COLO668 (cell line): ENCODE results near the gene YY1.
A peak's percentile ranks its signal among the peaks of the same experiment; 100 is the strongest.

Experiments
- DNase-seq: peaks from one replicate; lab custom pipeline; 2025; ENCODE audit not compliant: unreplicated experiment; lab: John Stamatoyannopoulos, UW

YY1 gene

DNA sequence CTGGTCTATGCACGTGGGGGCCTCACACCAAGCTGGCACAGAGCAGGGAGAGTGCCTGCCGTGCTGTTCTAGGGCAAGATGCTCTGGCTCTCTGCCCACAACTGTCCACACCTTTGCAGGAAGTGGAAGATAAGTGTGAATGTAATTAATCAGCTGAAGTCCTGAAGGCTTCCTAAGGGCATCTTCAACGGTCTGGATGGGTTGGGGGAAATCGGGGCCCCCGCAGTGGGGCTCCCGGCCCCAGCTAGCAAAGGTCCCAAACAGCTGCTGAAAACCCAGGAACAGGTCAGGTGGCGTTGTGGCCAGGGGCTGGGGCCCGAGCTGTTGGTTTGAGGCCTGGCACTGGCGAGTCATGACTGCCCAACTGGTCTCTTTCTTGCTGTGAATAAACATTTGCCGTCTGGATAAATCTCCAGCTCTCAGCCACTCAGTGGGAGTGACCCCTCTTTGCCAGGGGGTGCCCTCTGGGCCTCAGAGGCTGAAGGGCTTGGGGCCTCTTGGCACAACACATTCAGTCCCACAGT is 74.0 kb downstream of the YY1 start:
- DNase-seq, result peak; percentile 55

DNA sequence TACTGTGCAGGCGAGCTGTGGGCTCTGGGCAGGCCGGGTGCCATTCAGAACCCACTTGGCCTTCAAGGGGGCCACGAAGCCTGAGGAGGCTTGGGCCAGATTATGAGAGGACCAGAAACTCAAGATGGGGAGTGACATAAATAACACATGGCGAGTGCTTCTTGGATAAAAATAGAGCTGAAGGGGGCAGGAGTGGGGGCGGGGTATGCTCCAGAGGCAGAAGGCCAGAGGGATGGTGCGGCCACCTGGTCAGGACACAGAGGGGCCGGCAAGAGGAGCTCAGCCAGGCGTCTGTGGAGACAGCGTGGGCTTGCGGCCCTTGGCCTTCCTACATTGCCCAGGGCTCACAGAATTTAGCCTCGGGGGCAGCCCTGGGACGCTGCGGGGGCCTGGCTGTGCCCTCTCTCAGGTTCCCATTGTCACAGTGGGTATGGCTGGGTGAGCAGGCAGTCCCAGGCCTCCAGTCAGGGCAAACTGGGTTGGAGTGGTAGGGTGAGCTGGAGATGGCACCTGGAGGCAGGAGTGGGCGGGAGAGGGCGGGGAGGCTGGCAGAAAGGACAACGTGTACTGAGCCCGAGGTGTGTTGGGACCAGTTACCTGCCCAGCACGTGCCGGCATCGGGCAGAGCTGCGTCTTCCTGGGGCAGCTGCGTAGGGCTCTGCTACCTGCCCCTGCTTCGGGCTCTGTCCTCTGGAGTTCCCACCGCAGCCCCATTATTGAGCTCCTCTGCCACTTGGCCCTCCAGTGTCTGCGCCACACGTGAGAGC is 74.7 kb downstream of the YY1 start:
- DNase-seq, result peak; percentile 29

DNA sequence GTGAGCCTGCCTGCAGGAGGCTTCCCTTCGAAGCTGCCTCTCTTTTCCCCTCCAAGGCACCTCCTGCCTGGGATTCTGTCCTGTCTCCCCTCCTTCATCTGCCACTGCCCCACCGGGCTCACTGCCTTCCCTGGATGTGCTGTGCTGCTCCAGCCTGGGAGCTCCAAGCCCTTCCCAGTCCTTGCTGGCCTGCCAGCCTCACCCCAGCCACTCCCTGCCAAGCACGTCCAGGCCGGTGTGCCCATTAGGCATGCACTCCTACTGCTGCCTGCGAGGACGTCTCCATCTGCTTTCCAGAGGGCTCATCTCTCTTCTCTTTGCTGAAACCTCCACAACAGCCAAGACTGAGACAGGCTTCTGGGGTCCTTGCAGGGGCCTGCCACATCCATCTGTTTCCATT is 75.8 kb downstream of the YY1 start:
- no peak for DNase-seq

DNA sequence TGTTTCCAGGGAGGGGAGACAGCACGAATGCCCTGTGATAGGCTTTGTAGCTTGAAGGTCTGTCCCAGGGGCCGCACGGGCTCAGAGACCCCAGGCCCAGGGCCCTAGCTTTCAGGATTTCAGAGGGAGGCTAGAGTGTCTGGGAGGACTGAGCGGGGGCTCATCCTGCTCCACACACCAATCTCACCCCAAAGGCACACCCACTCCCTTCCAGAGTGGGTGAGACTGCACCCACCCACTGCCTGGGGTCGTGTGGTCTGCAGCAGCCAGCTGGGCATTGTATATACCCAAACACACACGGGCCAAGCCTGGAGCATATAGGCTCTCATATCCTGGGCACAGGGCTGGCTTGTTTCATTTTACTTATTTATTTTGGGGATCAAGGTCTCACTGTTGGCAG is 78.4 kb downstream of the YY1 start:
- no peak for DNase-seq

DNA sequence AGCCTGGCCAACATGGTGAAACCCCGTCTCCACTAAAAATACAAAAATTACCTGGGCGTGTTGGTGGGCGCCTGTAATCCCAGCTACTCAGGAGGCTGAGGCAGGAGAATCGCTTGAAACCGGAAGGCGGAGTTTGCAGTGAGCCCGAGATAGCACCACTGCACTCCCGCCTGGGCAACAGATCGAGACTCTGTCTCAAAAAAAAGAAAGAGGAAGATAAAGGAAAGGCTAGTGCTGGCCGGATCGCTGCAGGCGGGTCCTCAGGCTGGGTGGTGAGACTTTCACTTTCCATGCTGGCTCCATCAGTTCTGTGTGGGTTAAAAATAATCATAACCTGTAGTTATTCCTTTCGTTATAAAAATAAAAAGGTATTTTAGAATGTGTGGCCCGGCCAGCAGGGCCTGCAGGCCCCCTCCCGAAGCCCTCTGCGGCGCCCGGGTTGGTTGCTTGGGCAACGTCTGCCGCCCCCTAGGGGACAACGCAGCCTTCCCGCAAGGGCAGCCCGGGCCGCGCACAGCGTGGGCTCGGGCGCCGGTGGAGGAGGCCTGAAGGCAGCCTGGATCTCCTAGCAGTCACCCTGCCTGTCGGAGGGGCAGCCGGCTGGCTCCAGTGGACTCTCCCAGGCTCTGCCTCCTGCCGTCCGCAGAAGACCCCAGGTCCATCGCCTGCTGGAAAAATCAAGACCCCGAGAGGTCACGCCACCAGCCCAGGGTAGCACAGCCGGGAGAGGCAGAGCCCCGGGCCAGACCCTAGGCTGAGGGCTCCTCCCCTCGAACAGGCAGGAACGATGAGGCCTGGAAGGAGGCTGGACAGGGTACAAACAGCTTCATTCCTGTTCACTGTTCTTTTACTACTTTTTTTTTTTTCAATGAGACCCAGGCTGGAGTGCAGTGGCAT is 79.2 kb downstream of the YY1 start:
- no peak for DNase-seq

DNA sequence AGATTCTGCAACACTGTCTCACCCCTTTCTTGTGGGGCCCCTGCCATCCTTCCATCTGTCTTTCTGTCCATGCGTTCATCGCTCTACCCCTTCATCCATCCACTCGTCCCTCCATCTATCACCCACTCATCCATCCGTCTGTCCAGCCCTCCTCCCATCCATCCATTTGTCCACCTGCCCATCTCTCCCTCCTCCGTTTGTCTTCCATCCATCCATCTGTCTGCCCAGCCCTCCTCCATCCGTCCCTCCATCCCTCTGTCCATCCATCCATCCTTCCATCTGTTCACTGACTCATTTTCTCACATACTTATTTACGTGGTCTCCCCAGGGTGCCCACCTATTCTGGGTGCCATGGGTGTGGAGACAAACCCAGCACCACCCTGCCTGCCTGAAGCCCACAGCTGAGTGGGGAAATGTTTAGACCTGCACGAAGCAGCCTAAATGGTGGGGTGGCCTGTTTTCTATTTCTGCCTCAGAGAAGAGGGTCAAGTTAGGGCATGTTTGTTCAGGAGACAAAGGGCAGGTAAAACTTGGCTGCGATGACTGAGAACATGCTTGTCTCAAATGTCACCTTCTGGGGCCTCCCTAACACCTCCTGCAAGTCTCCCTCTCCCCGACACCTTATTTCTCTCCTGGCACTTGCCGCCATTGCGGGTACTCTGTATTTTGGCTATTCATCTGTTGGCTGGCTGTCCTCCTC is 81.4 kb downstream of the YY1 start:
- DNase-seq, result no peak

DNA sequence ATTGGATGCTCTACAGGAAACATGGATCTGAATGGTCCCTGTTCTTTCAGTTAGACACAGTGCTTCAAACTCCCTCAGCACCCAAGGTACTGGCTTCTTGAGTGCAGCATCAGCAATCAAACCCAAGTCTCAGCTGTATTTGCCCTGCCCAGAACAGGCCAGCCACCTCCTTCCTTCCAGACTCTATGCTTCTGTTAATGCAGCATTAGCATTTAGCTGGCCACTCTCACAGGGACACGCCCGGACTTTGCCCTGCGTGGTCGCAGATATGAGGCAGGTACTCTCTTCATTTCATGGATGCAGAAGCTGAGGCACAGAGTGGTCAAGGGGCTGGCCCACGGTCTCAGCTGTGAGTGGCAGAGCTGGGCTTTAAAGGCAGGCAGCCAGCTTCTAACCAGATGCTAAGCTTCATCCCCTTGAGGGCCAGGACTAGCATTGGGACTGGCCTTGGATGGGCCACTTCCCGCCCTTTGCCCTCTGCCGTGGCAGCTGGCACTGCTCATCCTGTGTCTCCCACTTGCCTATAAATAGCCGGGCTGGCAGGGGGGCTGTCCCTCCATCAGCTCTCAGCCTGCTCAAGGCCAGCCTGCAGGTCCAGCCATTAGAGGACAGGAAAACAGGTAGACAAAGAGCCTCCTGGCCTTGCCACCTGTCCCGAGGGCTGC is 82.7 kb downstream of the YY1 start:
- DNase-seq, result peak; percentile 88

DNA sequence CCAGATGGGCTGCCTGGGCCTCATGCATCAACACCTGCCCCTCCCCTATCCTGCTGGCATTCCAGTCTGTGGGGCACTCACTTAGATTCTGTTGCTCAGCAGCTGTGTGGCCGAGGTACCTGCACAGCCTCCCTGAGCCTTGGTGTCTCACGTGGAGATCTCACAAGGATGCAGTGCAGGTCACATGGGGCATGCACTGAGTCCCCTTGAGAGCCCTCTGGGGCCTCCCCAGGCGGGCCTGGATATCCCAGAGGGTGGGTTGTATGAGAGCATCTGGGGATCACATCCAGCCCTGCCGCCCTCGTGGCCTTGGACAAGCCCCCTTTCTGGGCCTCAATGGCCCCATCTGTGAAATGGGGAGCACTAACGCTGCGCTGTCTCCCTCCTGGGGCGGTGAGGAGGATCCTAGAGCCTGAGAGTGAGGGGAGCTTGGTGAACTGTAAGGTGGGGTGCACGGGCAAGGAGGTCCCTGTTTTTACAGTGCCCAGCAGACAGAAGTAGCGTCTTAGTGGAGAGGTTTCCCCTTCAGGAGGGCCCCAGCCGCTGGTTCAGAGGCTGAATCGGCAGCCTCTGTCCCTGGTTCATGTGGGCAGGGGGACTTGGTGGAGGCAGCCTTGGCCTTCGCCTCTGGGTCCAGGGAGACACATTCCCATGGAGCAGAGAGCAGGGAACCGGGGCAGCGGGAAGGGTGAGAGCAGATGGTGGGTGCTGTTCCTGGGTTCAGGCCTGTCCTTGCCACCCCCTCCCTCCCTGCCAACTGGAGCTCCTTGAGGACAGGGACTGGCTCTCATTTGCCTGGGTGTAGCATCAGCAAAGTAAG is 83.4 kb downstream of the YY1 start:
- DNase-seq, result no peak

DNA sequence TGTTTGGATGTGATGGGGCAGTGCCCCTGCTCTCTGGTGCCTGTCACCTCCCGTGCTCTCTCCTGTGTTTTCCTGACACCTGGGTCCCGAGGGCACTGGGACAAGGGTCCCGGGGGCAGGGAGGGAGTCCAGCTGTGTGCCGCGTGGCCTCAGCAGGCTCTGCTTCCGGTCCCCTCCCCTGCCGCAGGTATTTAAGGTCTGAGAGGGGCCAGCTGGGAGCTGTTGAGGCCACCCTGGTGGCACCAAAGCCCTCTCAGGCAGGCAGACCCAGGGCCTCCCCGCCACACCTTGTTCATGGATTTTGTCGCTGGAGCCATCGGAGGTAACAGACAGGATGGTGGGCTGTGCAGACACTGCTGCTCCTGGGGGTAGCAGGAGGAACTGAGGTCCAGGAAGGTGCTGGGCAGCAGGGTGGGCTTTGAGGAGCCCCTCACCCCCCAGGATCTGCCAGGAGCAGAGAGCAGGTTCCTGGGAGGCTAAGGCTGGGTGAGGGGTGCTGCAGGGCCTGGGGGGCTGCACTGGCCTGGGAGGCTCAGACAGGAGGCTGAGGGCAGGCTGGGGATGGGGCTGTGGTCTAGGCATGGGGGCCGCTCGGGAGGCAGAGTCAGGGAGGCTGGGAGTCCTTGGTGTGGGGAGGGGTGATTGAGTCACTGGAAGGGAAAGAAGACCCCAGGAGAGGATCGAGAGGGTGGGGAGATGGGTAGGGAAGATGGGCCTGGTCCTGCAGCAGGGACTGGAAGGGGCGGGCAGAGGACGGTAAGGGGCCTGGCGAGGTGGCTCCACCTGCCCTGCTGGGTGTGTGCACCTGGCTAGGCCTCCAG is 84.4 kb downstream of the YY1 start, which contains the start of gene SLC25A47:
Gene SLC25A47, plus strand, starts transcription at position 219 of the 821 bp plus-strand sequence. Its CDS starts 76 bp downstream, at position 295.
- peak; percentile 69 for DNase-seq

DNA sequence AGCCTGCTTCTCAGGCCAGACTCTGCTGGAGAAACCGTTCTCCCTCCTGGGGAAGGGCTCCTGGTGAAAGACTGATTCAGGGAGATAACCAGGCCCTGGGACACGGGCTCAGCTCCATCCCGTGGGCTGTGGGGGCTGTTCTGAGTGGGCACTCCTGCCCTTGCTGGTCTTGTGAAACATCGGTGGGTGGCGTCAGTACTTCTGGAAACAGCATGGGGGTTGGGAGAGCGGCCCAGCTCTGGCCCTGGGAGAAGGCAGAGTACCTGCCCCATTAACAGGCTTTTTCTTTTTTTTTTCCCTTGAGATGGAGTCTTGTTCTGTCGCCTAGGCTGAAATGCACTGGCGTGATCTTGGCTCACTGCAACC is 85.0 kb downstream of the YY1 start:
- DNase-seq, result no peak

DNA sequence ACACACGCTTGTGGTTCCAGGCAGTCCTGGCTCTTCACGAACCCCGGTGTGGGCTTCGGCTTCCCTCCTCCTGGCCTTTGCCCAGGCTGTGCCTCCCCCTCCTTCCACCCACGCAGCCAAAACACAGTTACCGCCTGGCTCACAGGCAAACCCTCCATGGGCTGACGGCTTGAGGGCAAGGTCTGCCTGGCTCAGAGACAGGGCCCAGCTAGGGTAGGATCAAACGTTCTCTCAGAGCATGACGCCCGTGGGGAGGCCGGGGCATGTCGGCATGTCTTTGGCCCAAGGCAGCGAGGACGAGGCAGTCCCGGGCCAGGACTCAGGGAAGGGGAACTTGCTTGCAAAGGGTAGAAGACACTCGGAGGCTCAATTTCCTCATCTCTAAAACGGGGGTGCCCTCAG is 86.3 kb downstream of the YY1 start:
- DNase-seq, result no peak

DNA sequence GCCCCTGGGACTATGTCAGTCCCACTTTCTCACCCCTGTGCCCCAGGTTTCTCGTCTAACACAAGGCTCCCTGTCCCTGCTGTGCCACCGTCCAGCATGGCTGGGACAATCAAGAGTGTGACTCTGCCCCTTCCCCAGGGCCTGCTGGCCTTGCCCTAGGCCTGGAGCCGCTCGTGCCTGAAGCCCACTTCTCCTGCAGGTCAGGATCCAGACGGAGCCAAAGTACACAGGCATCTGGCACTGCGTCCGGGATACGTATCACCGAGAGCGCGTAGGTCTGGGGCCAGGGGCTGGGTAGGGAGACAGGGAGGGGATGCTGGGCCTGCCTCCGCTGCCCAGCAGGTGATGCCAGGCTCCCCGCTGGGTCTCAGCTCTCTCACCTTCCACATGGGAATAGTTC is 87.0 kb downstream of the YY1 start:
- peak; percentile 47 for DNase-seq

DNA sequence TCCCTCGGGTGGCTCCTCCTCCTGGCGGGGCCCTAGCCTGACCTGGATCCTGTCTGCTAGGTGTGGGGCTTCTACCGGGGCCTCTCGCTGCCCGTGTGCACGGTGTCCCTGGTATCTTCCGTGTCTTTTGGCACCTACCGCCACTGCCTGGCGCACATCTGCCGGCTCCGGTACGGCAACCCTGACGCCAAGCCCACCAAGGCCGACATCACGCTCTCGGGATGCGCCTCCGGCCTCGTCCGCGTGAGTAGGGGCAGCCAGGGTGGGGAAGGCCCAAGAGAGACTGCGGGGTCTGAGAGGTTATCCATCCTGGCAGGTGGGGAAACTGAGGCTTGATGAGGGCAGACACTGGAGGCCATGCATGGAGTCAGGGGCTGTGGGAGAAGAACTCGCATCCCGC is 88.2 kb downstream of the YY1 start:
- DNase-seq, result no peak

DNA sequence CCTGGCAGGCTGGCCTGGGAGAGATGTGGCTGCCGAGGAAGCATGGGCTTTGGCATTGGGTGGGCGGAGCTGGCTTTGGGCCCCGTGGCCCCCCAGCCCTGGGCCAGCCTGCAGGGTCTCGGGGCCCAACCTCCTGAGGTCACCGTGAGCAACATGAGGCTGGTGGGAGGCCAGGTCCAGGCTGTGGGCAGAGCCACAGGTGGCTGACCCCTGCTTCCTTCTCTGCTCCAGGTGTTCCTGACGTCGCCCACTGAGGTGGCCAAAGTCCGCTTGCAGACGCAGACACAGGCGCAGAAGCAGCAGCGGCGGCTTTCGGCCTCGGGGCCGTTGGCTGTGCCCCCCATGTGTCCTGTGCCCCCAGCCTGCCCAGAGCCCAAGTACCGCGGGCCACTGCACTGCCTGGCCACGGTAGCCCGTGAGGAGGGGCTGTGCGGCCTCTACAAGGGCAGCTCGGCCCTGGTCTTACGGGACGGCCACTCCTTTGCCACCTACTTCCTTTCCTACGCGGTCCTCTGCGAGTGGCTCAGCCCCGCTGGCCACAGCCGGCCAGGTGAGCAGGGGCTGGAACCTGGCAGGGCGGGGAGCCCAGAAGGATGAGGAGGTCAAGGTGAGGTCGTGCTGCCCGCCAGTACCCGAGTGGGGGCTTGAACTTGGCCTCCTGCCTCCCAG is 89.7 kb downstream of the YY1 start:
- DNase-seq, result peak; percentile 48

DNA sequence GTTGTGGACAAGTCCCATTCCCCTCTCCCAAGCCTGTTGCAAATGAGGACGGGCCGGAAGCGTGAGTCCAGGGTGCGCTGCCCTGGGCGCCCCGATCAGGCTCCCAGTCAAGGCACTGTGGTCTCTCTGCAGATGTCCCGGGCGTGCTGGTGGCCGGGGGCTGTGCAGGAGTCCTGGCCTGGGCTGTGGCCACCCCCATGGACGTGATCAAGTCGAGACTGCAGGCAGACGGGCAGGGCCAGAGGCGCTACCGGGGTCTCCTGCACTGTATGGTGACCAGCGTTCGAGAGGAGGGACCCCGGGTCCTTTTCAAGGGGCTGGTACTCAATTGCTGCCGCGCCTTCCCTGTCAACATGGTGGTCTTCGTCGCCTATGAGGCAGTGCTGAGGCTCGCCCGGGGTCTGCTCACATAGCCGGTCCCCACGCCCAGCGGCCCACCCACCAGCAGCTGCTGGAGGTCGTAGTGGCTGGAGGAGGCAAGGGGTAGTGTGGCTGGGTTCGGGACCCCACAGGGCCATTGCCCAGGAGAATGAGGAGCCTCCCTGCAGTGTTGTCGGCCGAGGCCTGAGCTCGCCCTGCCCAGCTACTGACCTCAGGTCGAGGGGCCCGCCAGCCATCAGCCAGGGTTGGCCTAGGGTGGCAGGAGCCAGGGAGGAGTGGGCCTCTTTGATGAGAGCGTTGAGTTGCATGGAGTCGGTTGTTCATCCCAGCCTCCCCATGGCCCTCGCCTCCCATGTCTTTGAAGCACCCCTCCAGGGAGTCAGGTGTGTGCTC is 90.5 kb downstream of the YY1 start:
- DNase-seq, result no peak

DNA sequence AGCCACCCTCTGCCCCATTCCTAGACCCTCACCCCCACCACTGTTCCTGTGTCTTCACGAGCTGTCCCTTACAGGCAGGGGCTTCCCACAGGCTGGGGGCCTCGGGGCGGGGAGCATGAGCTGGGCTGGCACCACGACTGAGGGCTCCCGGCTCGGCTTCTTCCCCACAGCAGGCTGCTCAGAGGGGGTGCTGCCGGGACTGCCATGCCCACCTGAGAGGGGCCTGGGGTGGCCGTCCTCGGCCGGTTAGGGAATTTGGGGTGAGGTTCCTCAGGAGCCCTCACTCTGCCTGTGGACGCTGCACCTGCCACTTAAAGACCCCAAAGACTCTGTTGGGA is 91.0 kb downstream of the YY1 start:
- no peak for DNase-seq

DNA sequence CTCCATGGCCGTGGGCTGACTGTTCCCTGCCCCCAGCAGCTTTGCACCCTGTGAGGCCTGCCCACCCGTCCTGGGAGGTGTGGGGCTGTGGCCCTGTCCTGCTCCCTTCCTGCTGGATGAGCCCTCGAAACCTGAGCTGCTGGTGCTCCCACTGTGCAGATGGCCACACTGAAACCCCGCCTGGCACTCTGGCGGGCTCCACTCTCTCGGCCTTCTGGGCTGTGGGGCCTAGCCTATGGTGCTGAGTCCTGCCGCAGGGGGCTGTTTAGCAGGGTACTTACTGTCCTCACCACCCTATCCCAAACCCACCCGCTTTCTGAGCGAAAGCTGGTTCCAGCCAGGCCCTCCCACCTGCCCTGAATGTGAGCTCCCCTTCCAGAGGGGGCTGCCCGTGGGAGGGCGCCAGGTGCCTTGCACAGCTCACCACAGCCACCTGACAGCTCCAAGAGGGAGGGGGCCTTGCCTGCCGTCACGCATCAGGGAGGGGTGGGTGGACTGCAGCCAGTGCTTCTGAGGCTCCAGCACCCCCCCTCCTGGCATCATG is 91.5 kb downstream of the YY1 start:
- DNase-seq, result peak; percentile 50
